ENCODE results near the gene GIPC1.
A peak's percentile ranks its signal among the peaks of the same experiment; 100 is the strongest.

GIPC1 gene

DNA sequence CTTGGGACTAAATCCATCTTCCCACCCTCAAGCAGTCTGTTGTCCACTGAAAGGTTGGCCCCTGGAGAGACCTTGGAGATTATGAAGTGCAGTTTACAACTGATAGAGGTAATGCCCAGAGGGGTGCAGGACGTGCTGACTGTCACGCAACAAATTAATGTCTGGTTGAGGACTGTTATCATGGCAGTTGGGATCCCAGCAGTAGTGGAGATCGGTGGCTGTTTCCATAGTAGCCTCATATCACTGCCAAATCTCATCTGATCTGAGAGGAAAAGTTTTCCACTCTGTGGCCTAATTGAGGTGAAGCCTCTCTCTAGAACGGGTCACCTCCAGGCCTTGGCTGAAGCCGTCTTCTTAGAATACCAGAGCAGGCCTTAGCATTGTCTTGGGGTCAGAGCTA lies 37.5 kb upstream of the GIPC1 start:
- no peak overlapping the region for H3K4me2 ChIP-seq (ENCODE audit: low read length)
- H4K8ac ChIP-seq (ENCODE audit: low read depth, low read length): no peak overlapping the region
- no CpG with 5 or more reads among the region's 5 CpGs for WGBS (ENCODE audit: extremely low coverage, insufficient coverage, insufficient read length)
- H3K27me3 ChIP-seq (ENCODE audit: insufficient read depth, low read length): no peaks in the 10 kb centered on the region
- H2AFZ ChIP-seq (ENCODE audit: insufficient read depth, low read length, poor library complexity): no peak overlapping the region
- no peak overlapping the region for H3K4me3 ChIP-seq (ENCODE audit: low read depth, low read length)
- H3K4me1 ChIP-seq (ENCODE audit: control insufficient read depth in 1 of 2, insufficient read depth in 2 of 2, low read length in 2 of 2): peaks cover 12 to 18% of the 10 kb centered on the region in 2 experiments
- peaks cover 11% of the 10 kb centered on the region for H3K79me2 ChIP-seq (ENCODE audit: control insufficient read depth, insufficient read depth, low read length, poor library complexity)
- H4K91ac ChIP-seq (ENCODE audit: low read depth, low read length): no peak overlapping the region
- peak; percentile 84 to 86 for DNase-seq
- no peak overlapping the region for H3K4ac ChIP-seq (ENCODE audit: low read depth, low read length)
- no peak overlapping the region for H3K23ac ChIP-seq (ENCODE audit: low read length)
- H3K27ac ChIP-seq (ENCODE audit: low read depth, low read length): no peak overlapping the region
- no peak overlapping the region for H2BK120ac ChIP-seq (ENCODE audit: insufficient read depth, low read length, poor library complexity)
- no peak overlapping the region for H2AK5ac ChIP-seq (ENCODE audit: low read length)
- peaks cover 11% of the 10 kb centered on the region for H3K79me1 ChIP-seq (ENCODE audit: low read length)
- no peak overlapping the region for H2BK5ac ChIP-seq (ENCODE audit: low read depth, low read length, poor library complexity)
- no peak overlapping the region for H3K14ac ChIP-seq (ENCODE audit: low read length)
- H3K9ac ChIP-seq (ENCODE audit: low read length): no peak overlapping the region
- H3K9me3 ChIP-seq (ENCODE audit: insufficient read depth, low read depth, low read length): peaks cover 2% of the 10 kb centered on the region
- H3K18ac ChIP-seq (ENCODE audit: low read length): no peak overlapping the region
- H2BK12ac ChIP-seq (ENCODE audit: low read length): no peak overlapping the region
- H3K36me3 ChIP-seq (ENCODE audit: control insufficient read depth in 1 of 2, insufficient read depth in 2 of 2, low read length in 2 of 2): peaks cover 0 to 3% of the 10 kb centered on the region in 2 experiments
- no peak overlapping the region for H4K12ac ChIP-seq (ENCODE audit: low read depth, low read length)

DNA sequence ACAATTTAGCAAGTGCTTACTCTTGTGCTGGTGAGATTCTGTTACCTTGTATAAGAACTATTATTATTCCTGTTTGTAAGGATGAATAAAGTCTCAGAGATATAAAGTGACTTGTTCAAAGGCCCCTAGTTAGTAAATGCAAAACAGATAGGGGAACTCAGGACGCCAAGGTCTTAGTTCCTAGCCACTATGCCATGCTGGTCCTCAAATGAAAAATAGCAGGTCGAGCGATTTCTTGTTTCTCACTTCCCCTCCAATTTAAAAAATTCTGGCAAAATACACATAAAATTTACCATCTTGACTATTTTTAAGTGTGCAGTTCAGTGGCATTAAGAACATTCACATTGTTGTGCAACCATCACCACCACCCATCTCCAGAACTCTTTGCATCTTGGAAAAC lies 34.6 kb upstream of the GIPC1 start:
- H3K23ac ChIP-seq (ENCODE audit: low read length): no peak overlapping the region
- no peak overlapping the region for H3K18ac ChIP-seq (ENCODE audit: low read length)
- DNase-seq: no peak
- H4K8ac ChIP-seq (ENCODE audit: low read depth, low read length): no peak overlapping the region
- no peak overlapping the region for H2AFZ ChIP-seq (ENCODE audit: insufficient read depth, low read length, poor library complexity)
- H3K14ac ChIP-seq (ENCODE audit: low read length): no peak overlapping the region
- H4K91ac ChIP-seq (ENCODE audit: low read depth, low read length): no peak overlapping the region
- peak overlapping the region; percentile 55 for H3K4ac ChIP-seq (ENCODE audit: low read depth, low read length)
- no peak overlapping the region for H2BK12ac ChIP-seq (ENCODE audit: low read length)
- no peak overlapping the region for H3K4me3 ChIP-seq (ENCODE audit: low read depth, low read length)
- H3K36me3 ChIP-seq (ENCODE audit: control insufficient read depth in 1 of 2, insufficient read depth in 2 of 2, low read length in 2 of 2): peaks cover 0 to 3% of the 10 kb centered on the region in 2 experiments
- H2BK120ac ChIP-seq (ENCODE audit: insufficient read depth, low read length, poor library complexity): no peak overlapping the region
- H3K9ac ChIP-seq (ENCODE audit: low read length): no peak overlapping the region
- H3K9me3 ChIP-seq (ENCODE audit: insufficient read depth, low read depth, low read length): peaks cover 2% of the 10 kb centered on the region
- H3K79me2 ChIP-seq (ENCODE audit: control insufficient read depth, insufficient read depth, low read length, poor library complexity): peaks cover 6% of the 10 kb centered on the region
- no peak overlapping the region for H2AK5ac ChIP-seq (ENCODE audit: low read length)
- no peak overlapping the region for H3K27ac ChIP-seq (ENCODE audit: low read depth, low read length)
- H3K4me2 ChIP-seq (ENCODE audit: low read length): no peak overlapping the region
- H4K12ac ChIP-seq (ENCODE audit: low read depth, low read length): no peak overlapping the region
- H2BK5ac ChIP-seq (ENCODE audit: low read depth, low read length, poor library complexity): no peak overlapping the region
- peaks cover 21% of the 10 kb centered on the region for H3K79me1 ChIP-seq (ENCODE audit: low read length)
- H3K27me3 ChIP-seq (ENCODE audit: insufficient read depth, low read length): no peaks in the 10 kb centered on the region
- no CpG with 5 or more reads among the region's 3 CpGs for WGBS (ENCODE audit: extremely low coverage, insufficient coverage, insufficient read length)
- H3K4me1 ChIP-seq (ENCODE audit: control insufficient read depth in 1 of 2, insufficient read depth in 2 of 2, low read length in 2 of 2): peaks cover 16 to 20% of the 10 kb centered on the region in 2 experiments

DNA sequence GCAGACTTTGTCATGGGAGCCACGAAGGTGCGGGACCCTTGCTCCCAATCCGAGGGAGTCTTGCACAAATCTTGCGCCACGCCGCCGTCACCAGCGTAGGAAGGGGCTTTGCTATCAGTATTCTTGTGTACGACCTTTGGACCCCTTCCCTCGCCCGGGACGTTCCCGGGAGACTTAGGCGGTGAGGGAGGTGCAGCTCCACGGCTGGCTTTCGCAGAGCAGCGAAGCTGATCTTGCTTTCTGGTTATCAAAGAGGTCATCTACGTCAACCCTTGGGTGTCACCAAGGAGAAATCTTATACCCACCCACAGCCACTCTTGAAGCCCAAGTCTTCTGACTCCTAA lies 34.0 kb upstream of the GIPC1 start:
- Histone ChIP-seq H3K79me1 (ENCODE audit: low read length) (peaks cover 23% of the 10 kb centered on the region), H3K23ac (ENCODE audit: low read length) (no peak overlapping the region), H3K4me2 (ENCODE audit: low read length) (peak overlapping the region; percentile 100), H3K36me3 (ENCODE audit: control insufficient read depth in 1 of 2, insufficient read depth in 2 of 2, low read length in 2 of 2) (peaks cover 0 to 3% of the 10 kb centered on the region in 2 experiments), H2AK5ac (ENCODE audit: low read length) (peak overlapping the region; percentile 65), H2AFZ (ENCODE audit: insufficient read depth, low read length, poor library complexity) (peak overlapping the region; percentile 46), H4K8ac (ENCODE audit: low read depth, low read length) (peak overlapping the region; percentile 88), H2BK5ac (ENCODE audit: low read depth, low read length, poor library complexity) (peak overlapping the region; percentile 66), H3K9ac (ENCODE audit: low read length) (peak overlapping the region; percentile 89), H3K18ac (ENCODE audit: low read length) (peak overlapping the region; percentile 97), H3K27ac (ENCODE audit: low read depth, low read length) (peak overlapping the region; percentile 66), H2BK120ac (ENCODE audit: insufficient read depth, low read length, poor library complexity) (peak overlapping the region; percentile 84), H3K9me3 (ENCODE audit: insufficient read depth, low read depth, low read length) (peaks cover 2% of the 10 kb centered on the region), H4K91ac (ENCODE audit: low read depth, low read length) (peak overlapping the region; percentile 65), H2BK12ac (ENCODE audit: low read length) (peak overlapping the region; percentile 61), H3K4ac (ENCODE audit: low read depth, low read length) (peak overlapping the region; percentile 98), H3K79me2 (ENCODE audit: control insufficient read depth, insufficient read depth, low read length, poor library complexity) (peaks cover 6% of the 10 kb centered on the region), H4K12ac (ENCODE audit: low read depth, low read length) (peak overlapping the region; percentile 84), H3K4me1 (ENCODE audit: control insufficient read depth in 1 of 2, insufficient read depth in 2 of 2, low read length in 2 of 2) (peaks cover 16 to 22% of the 10 kb centered on the region in 2 experiments), H3K27me3 (ENCODE audit: insufficient read depth, low read length) (no peaks in the 10 kb centered on the region), H3K14ac (ENCODE audit: low read length) (peak overlapping the region; percentile 61), H3K4me3 (ENCODE audit: low read depth, low read length) (peak overlapping the region; percentile 94)
- no CpG with 5 or more reads among the region's 18 CpGs for WGBS (ENCODE audit: extremely low coverage, insufficient coverage, insufficient read length)
- peak; percentile 66 to 68 for DNase-seq

DNA sequence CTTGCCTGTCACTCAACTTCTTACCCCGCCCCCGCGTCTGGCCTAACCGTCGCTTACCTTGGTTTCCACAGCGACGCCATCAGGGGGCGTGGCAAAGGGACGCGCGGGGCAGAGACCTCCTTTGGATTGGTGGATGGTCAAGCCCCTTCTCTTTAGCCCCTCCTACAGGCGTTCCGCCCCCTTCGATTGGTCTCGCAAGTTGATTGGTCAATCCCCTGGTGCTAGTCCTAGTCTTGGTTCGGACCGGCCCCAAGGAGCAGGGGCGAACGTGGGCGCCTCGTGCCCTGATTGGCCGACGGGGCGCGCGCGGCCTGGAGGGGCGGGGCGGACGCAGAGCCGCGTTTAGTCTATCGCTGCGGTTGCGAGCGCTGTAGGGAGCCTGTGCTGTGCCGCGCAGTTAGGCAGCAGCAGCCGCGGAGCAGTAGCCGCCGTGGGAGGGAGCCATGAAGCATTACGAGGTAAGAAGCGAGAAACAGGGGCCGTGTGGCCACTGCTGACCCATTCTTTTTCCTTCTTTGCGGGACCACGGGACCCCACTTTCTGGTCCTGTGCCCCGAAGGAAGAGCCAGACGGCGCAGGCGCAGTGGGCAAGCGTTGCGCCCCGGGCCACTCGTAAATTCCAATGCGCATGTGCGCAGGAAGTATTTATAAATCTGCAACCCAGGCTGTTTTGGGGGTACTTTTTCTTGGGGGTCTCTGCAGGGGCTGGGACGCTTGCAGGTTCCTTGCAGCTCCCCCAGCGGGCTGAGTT lies 33.5 kb upstream of the GIPC1 start, which contains the start of gene TECR:
TSS of gene TECR (plus strand) at position 341 of the 751 bp plus-strand sequence. CDS start at position 444, 103 bp downstream.
- Histone ChIP-seq H4K8ac (ENCODE audit: low read depth, low read length) (peak within 1 kb of the TSS; percentile 88), H2BK12ac (ENCODE audit: low read length) (peak within 1 kb of the TSS; percentile 73), H3K9me3 (ENCODE audit: insufficient read depth, low read depth, low read length) (peaks cover 2% of the 10 kb centered on the region), H3K36me3 (ENCODE audit: control insufficient read depth in 1 of 2, insufficient read depth in 2 of 2, low read length in 2 of 2) (no peaks in the 10 kb centered on the region), H3K9ac (ENCODE audit: low read length) (peak within 1 kb of the TSS; percentile 93), H3K27ac (ENCODE audit: low read depth, low read length) (peak within 1 kb of the TSS; percentile 66), H2AK5ac (ENCODE audit: low read length) (peak within 1 kb of the TSS; percentile 88), H4K91ac (ENCODE audit: low read depth, low read length) (peak within 1 kb of the TSS; percentile 65), H2BK120ac (ENCODE audit: insufficient read depth, low read length, poor library complexity) (peak within 1 kb of the TSS; percentile 84), H3K4me3 (ENCODE audit: low read depth, low read length) (peak within 1 kb of the TSS; percentile 94), H3K4me2 (ENCODE audit: low read length) (peak within 1 kb of the TSS; percentile 100), H3K79me2 (ENCODE audit: control insufficient read depth, insufficient read depth, low read length, poor library complexity) (peaks cover 6% of the 10 kb centered on the region), H2AFZ (ENCODE audit: insufficient read depth, low read length, poor library complexity) (peak within 1 kb of the TSS; percentile 46), H4K12ac (ENCODE audit: low read depth, low read length) (peak within 1 kb of the TSS; percentile 84), H3K4ac (ENCODE audit: low read depth, low read length) (peak within 1 kb of the TSS; percentile 98), H3K4me1 (ENCODE audit: control insufficient read depth in 1 of 2, insufficient read depth in 2 of 2, low read length in 2 of 2) (peaks cover 16 to 22% of the 10 kb centered on the region in 2 experiments), H3K18ac (ENCODE audit: low read length) (peak within 1 kb of the TSS; percentile 97), H2BK5ac (ENCODE audit: low read depth, low read length, poor library complexity) (peak within 1 kb of the TSS; percentile 66), H3K23ac (ENCODE audit: low read length) (no peak within 1 kb of the TSS), H3K14ac (ENCODE audit: low read length) (peak within 1 kb of the TSS; percentile 61), H3K79me1 (ENCODE audit: low read length) (peaks cover 23% of the 10 kb centered on the region), H3K27me3 (ENCODE audit: insufficient read depth, low read length) (no peaks in the 10 kb centered on the region)
- no CpG with 5 or more reads among the region's 59 CpGs for WGBS (ENCODE audit: extremely low coverage, insufficient coverage, insufficient read length)
- peak; percentile 100 for DNase-seq
